HL-60/S4 treated with phorbol 12-myristate 13-acetate at 8.2 ng/mL for 4 days and 3 days (cell line): ENCODE results near the gene TIMM17B.

Source experiments
- in situ Hi-C: fragments of 300-500 bp; cut with MboI; formaldehyde crosslinking; loops from 2 replicates; pipeline ENCODE4 v1.15.0; 2022; ENCODE audit warnings: low sequenced_read_pairs

Gene TIMM17B

GRCh38 chrX:48919360-48919841, 21.8 kb upstream of the TIMM17B start:
- in situ Hi-C loops = no loop called here

GRCh38 chrX:48918643-48919340, 21.2 kb upstream of the TIMM17B start, which contains the start of gene PIM2:
PIM2 (minus strand) TSS chrX:48919024; CDS start chrX:48918834, 190 bp downstream.
- in situ Hi-C loops = no loop called here

GRCh38 chrX:48918301-48918642, 20.7 kb upstream of the TIMM17B start:
- in situ Hi-C loops = no loop called here

- in situ Hi-C loops = no loop called here
Measured at GRCh38 chrX:48917139-48918001, 19.8 kb upstream of the TIMM17B start.

- in situ Hi-C loops = no loop called here
Measured at GRCh38 chrX:48914593-48915493, 17.3 kb upstream of the TIMM17B start.

- in situ Hi-C loops = no loop called here
Measured at GRCh38 chrX:48913605-48914366, 16.2 kb upstream of the TIMM17B start.

- in situ Hi-C loops = no loop called here
Measured at GRCh38 chrX:48911412-48912182, 14.0 kb upstream of the TIMM17B start, which contains the start of gene SLC35A2. SLC35A2 (minus strand) TSS chrX:48911646; CDS start chrX:48911636, 10 bp downstream.

GRCh38 chrX:48910926-48911411, 13.4 kb upstream of the TIMM17B start:
- in situ Hi-C loops = no loop called here

GRCh38 chrX:48909703-48910294, 12.2 kb upstream of the TIMM17B start:
- in situ Hi-C loops = no loop called here

- in situ Hi-C loops = no loop called here
Measured at GRCh38 chrX:48908600-48908999, 11.0 kb upstream of the TIMM17B start.

- in situ Hi-C loops = no loop called here
Measured at GRCh38 chrX:48905090-48905790, 7.7 kb upstream of the TIMM17B start.

- in situ Hi-C loops = no loop called here
Measured at GRCh38 chrX:48904626-48905025, 7.1 kb upstream of the TIMM17B start.

GRCh38 chrX:48904180-48904579, 6.6 kb upstream of the TIMM17B start:
- in situ Hi-C loops = no loop called here

GRCh38 chrX:48903290-48903689, 5.7 kb upstream of the TIMM17B start:
- in situ Hi-C loops = no loop called here

- in situ Hi-C loops = no loop called here
Measured at GRCh38 chrX:48902776-48903175, 5.2 kb upstream of the TIMM17B start.

- in situ Hi-C loops = no loop called here
Measured at GRCh38 chrX:48902135-48902534, 4.6 kb upstream of the TIMM17B start.

- in situ Hi-C loops = no loop called here
Measured at GRCh38 chrX:48901069-48901468, 3.5 kb upstream of the TIMM17B start.

- in situ Hi-C loops = no loop called here
Measured at GRCh38 chrX:48899078-48899410, 1.5 kb upstream of the TIMM17B start.
